HG03095 (cell line): ENCODE measurements around the gene TTI1.
"Not testable (repeated sequence)": the region's sequence is repeated elsewhere in the genome, so short reads cannot be mapped to it uniquely, and the experiment has no call there.

Experiments used
- ATAC-seq: cut with Tn5 transposase; IDR thresholded peaks from one replicate; pipeline ENCODE4 v1.9.1; 2021; ENCODE audit warnings: moderate library complexity; ENCODE audit not compliant: unreplicated experiment

The TTI1 gene

GRCh38 chr20:38012332-38012731 lies 20.9 kb downstream of the TTI1 start:
- ATAC-seq, result no peak

GRCh38 chr20:38011696-38012095 lies 21.6 kb downstream of the TTI1 start:
- no peak for ATAC-seq

- ATAC-seq, result not testable (repeated sequence)
Measured at GRCh38 chr20:38009416-38009815, 23.8 kb downstream of the TTI1 start.

- no peak for ATAC-seq
Measured at GRCh38 chr20:38008233-38008944, 24.9 kb downstream of the TTI1 start.

- no peak for ATAC-seq
Measured at GRCh38 chr20:38007526-38007925, 25.7 kb downstream of the TTI1 start.

GRCh38 chr20:38005903-38006302 lies 27.4 kb downstream of the TTI1 start:
- ATAC-seq, result no peak

GRCh38 chr20:38004416-38004815 lies 28.8 kb downstream of the TTI1 start:
- no peak for ATAC-seq

GRCh38 chr20:38002422-38002821 lies 30.8 kb downstream of the TTI1 start:
- no peak for ATAC-seq

GRCh38 chr20:38001981-38002380 lies 31.3 kb downstream of the TTI1 start:
- no peak for ATAC-seq

- no peak for ATAC-seq
Measured at GRCh38 chr20:38001173-38001875, 31.9 kb downstream of the TTI1 start.

- ATAC-seq, result no peak
Measured at GRCh38 chr20:38000293-38000692, 33.0 kb downstream of the TTI1 start.

- ATAC-seq, result no peak
Measured at GRCh38 chr20:37999526-38000263, 33.6 kb downstream of the TTI1 start.

GRCh38 chr20:37997516-37997915 lies 35.7 kb downstream of the TTI1 start:
- no peak for ATAC-seq

- ATAC-seq, result no peak
Measured at GRCh38 chr20:37995856-37996605, 37.2 kb downstream of the TTI1 start.

GRCh38 chr20:37994512-37994911 lies 38.7 kb downstream of the TTI1 start:
- no peak for ATAC-seq

- no peak for ATAC-seq
Measured at GRCh38 chr20:37992802-37993409, 40.4 kb downstream of the TTI1 start.

GRCh38 chr20:37991908-37992307 lies 41.3 kb downstream of the TTI1 start:
- ATAC-seq, result no peak

- ATAC-seq, result no peak
Measured at GRCh38 chr20:37991157-37991866, 41.9 kb downstream of the TTI1 start.

- ATAC-seq, result peak; percentile 83
Measured at GRCh38 chr20:37990571-37991151, 42.6 kb downstream of the TTI1 start.
